Endothelial cell of umbilical vein (primary cell): ENCODE data around the gene GRIK1. TPM values are rescaled to one million over a fixed set of nuclear protein-coding genes. Genes with fewer than 3 reads are reported as not detected.

ENCODE experiments used
- BruUV-seq: library from RNA; stranded (reverse); fragments of 400-500 nt; replicated peaks from 2 replicates; lab custom pipeline; 2021; lab: Mats Ljungman, UMichigan
- CTCF ChIA-PET: fragments of 300-600, 350-600 bp; sonication (Branson Sonifier 250); formaldehyde crosslinking; loops from one replicate; lab custom pipeline; 2021; ENCODE audit warnings: antibody characterized with exemption, inconsistent platforms; lab: Charles Lee
- POLR2A ChIA-PET: fragments of 300-600, 350-600 bp; sonication (Branson Sonifier 250); formaldehyde crosslinking; loops from one replicate; lab custom pipeline; 2021; ENCODE audit warnings: antibody characterized with exemption, inconsistent platforms; lab: Charles Lee
- DNase-seq: peaks from one replicate; pipeline ENCODE4 v3.0.0-alpha.2; 2011; ENCODE audit warnings: low read depth, low spot score
- FAIRE-seq: peaks from 2 replicates; lab custom pipeline; 2011; peaks lifted over from hg19 to GRCh38; lab: Jason Lieb, UNC
- H2AFZ ChIP-seq: 2 replicates; pipeline ENCODE4 v1.6.0; 2012; ENCODE audit warnings: low read depth, low read length, control low read depth, inconsistent platforms
- H3K27ac ChIP-seq: 2 replicates; pipeline ENCODE4 v1.5.1; 2011; ENCODE audit warnings: low read depth, mild to moderate bottlenecking, control low read depth, low read length, moderate library complexity; ENCODE audit not compliant: insufficient read depth
- H3K27me3 ChIP-seq, 2 experiments: 2 replicates each; pipeline versions ENCODE4 v1.6.0 to v1.6.1; 2011; ENCODE audit warnings: low read length in 2 of 2, mixed read lengths in 1 of 2; ENCODE audit not compliant: control insufficient read depth in 2 of 2, insufficient read depth in 2 of 2
- H3K36me3 ChIP-seq, 2 experiments: 2 replicates in 1 of 2; 3 replicates in 1 of 2; pipeline ENCODE4 v1.5.1; 2011; ENCODE audit warnings: low read length in 2 of 2, mild to moderate bottlenecking in 1 of 2, moderate library complexity in 1 of 2; ENCODE audit not compliant: control insufficient read depth in 2 of 2, insufficient read depth in 2 of 2; ENCODE audit errors: extremely low read depth in 1 of 2
- H3K4me1 ChIP-seq: 3 replicates; pipeline ENCODE4 v1.5.1; 2011; ENCODE audit warnings: mild to moderate bottlenecking, low read length; ENCODE audit not compliant: control insufficient read depth, insufficient read depth; ENCODE audit errors: extremely low read depth
- H3K4me2 ChIP-seq: 2 replicates; pipeline ENCODE4 v1.6.1; 2011; ENCODE audit warnings: low read length, control low read depth, mixed read lengths; ENCODE audit not compliant: insufficient read depth
- H3K4me3 ChIP-seq, 3 experiments: fragments of 200-600 bp in 1 of 3; sonication (generic), shearing (Covaris generic) in 1 of 3; replicated peaks in 1 of 3; 2 replicates each; pipeline ENCODE4 v1.5.1; 2011 to 2016; ENCODE audit warnings: control low read depth in 3 of 3, low read length in 3 of 3, mild to moderate bottlenecking in 2 of 3, inconsistent platforms in 1 of 3, low read depth in 1 of 3, moderate library complexity in 1 of 3; ENCODE audit not compliant: insufficient read depth in 1 of 3
- H3K79me2 ChIP-seq: 2 replicates; pipeline ENCODE4 v1.6.0; 2012; ENCODE audit warnings: low read length, inconsistent platforms; ENCODE audit not compliant: control insufficient read depth, insufficient read depth
- H3K9ac ChIP-seq: replicated peaks from 2 replicates; pipeline ENCODE3; 2011; ENCODE audit warnings: low read length, control low read depth; ENCODE audit not compliant: insufficient read depth; ENCODE audit errors: extremely low read depth
- H3K9me1 ChIP-seq: replicated peaks from 3 replicates; pipeline ENCODE4 v1.6.0; 2011; ENCODE audit warnings: mild to moderate bottlenecking, low read length; ENCODE audit not compliant: control insufficient read depth, insufficient read depth; ENCODE audit errors: extremely low read depth
- H3K9me3 ChIP-seq: replicated peaks from 2 replicates; pipeline ENCODE4 v1.5.1; 2012; ENCODE audit warnings: low read length, inconsistent platforms; ENCODE audit not compliant: control insufficient read depth, insufficient read depth
- H4K20me1 ChIP-seq: replicated peaks from 2 replicates; pipeline ENCODE3; 2011; ENCODE audit warnings: mild to moderate bottlenecking, low read length; ENCODE audit not compliant: control insufficient read depth, insufficient read depth; ENCODE audit errors: extremely low read depth
- CTCF ChIP-seq, 2 donors: IDR thresholded peaks; 1 replicate in 1 of 2; 2 replicates in 1 of 2; pipeline ENCODE4 v1.5.1; 2011; ENCODE audit warnings: low read length in 2 of 2, mild to moderate bottlenecking in 2 of 2, moderate library complexity in 2 of 2, control low read depth in 1 of 2, inconsistent platforms in 1 of 2, low read depth in 1 of 2; ENCODE audit not compliant: insufficient read depth in 1 of 2; ENCODE audit errors: extremely low read depth in 1 of 2
- EZH2 ChIP-seq: IDR thresholded peaks from 2 replicates; pipeline ENCODE4 v1.6.1; 2012; ENCODE audit warnings: borderline replicate concordance, low read depth, mild to moderate bottlenecking, moderate library complexity, low read length, inconsistent platforms; ENCODE audit not compliant: severe bottlenecking
- FOS ChIP-seq: IDR thresholded peaks from 2 replicates; pipeline ENCODE4 v1.6.1; 2011; ENCODE audit warnings: mild to moderate bottlenecking, low read length, moderate library complexity, borderline replicate concordance; ENCODE audit not compliant: insufficient read depth
- GATA2 ChIP-seq: IDR thresholded peaks from 2 replicates; pipeline ENCODE4 v1.7.0; 2011; ENCODE audit warnings: low read depth, mild to moderate bottlenecking, moderate library complexity, mixed read lengths, low read length; ENCODE audit not compliant: insufficient read length, insufficient read depth
- JUN ChIP-seq: IDR thresholded peaks from 2 replicates; pipeline ENCODE4 v1.6.1; 2011; ENCODE audit warnings: borderline replicate concordance, low read depth; ENCODE audit not compliant: insufficient read length, insufficient read depth
- MYC ChIP-seq: IDR thresholded peaks from one replicate; pipeline ENCODE4 v1.6.1; 2011; ENCODE audit warnings: mild to moderate bottlenecking, low read depth, low read length
- POLR2A ChIP-seq: IDR thresholded peaks from 2 replicates; pipeline ENCODE4 v1.6.1; 2012; ENCODE audit warnings: low read depth, mild to moderate bottlenecking, control low read depth, low read length
- POLR2AphosphoS5 ChIP-seq: IDR thresholded peaks from 2 replicates; pipeline ENCODE4 v1.6.1; 2012; ENCODE audit warnings: low read depth, mild to moderate bottlenecking, control low read depth, low read length, moderate library complexity; ENCODE audit not compliant: insufficient read depth
- dilution Hi-C: fragments of 300-500 bp; cut with MboI; formaldehyde crosslinking; loops from one replicate; pipeline ENCODE4 v1.15.0; 2019; ENCODE audit warnings: low sequenced_read_pairs; ENCODE audit not compliant: extremely low pct_ligation_motif_present
- intact Hi-C: fragments of 100-400 bp; cut with micrococcal nuclease; formaldehyde crosslinking; loops from one replicate; pipeline ENCODE4 v1.10.0; 2022
- polyA plus RNA-seq, 4 experiments: library from polyadenylated mRNA; depleted of rRNA in 3 of 4; stranded (reverse) in 3 of 4; unstranded in 1 of 4; fragments of >200 nt; gene quantifications; 2 replicates each; pipeline versions ENCODE4 v1.2.1 to v1.2.3, GENCODE V29; 2011 to 2012; ENCODE audit warnings: missing spikeins in 1 of 4
- total RNA-seq: library from RNA; stranded (reverse); gene quantifications from 2 replicates; pipeline ENCODE4 v1.2.3, GENCODE V29; 2021

GRIK1 gene
- total and polyA plus RNA-seq, 2 donors (not counting 3 experiments of a cell fraction or from before 2014, with no cell fraction given): not detected

GRCh38 chr21:29625990-29626389 is 313.8 kb downstream of the GRIK1 start:
- CTCF ChIA-PET: no interaction called here
- DNase-seq: no peak

More at GRCh38 chr21:29625990-29626389, 313.8 kb downstream of the GRIK1 start:
- TF ChIP-seq FOS (no peak), EZH2 (no peak), MYC (no peak), JUN (no peak), CTCF (IDR thresholded peaks at IDR 0.05; ENCODE audit: extremely low read depth in 1 of 2, insufficient read depth in 1 of 2, low read depth in 1 of 2, low read length in 2 of 2) (no peak), GATA2 (no peak), POLR2A (no peak), POLR2AphosphoS5 (no peak)
- Histone ChIP-seq H3K9me3 (no peaks in the 10 kb centered on the region), H3K4me2 (no peak overlapping the region), H3K9me1 (no peaks in the 10 kb centered on the region), H3K27me3 (no peaks in the 10 kb centered on the region), H3K4me3 (no peak overlapping the region), H3K79me2 (no peaks in the 10 kb centered on the region), H4K20me1 (no peaks in the 10 kb centered on the region), H3K4me1 (no peaks in the 10 kb centered on the region), H3K36me3 (no peaks in the 10 kb centered on the region), H3K9ac (no peak overlapping the region), H3K27ac (no peak overlapping the region), H2AFZ (no peak overlapping the region)
- POLR2A ChIA-PET: no interaction called here
- dilution Hi-C loops (no loop called here), intact Hi-C loops (no loop called here)
- FAIRE-seq: no peak
- BruUV-seq: no TSS peak
